ENCODE data around the gene NUP188. TPM values are rescaled to one million over a fixed set of nuclear protein-coding genes. Genes with fewer than 3 reads are reported as not detected.
A peak's percentile ranks its signal among the peaks of the same experiment; 100 is the strongest.
"Not testable (repeated sequence)": the region's sequence is repeated elsewhere in the genome, so short reads cannot be mapped to it uniquely, and the experiment has no call there.

The NUP188 gene
- total RNA-seq, 1 donor from 2014 or later = 15.9 TPM

DNA sequence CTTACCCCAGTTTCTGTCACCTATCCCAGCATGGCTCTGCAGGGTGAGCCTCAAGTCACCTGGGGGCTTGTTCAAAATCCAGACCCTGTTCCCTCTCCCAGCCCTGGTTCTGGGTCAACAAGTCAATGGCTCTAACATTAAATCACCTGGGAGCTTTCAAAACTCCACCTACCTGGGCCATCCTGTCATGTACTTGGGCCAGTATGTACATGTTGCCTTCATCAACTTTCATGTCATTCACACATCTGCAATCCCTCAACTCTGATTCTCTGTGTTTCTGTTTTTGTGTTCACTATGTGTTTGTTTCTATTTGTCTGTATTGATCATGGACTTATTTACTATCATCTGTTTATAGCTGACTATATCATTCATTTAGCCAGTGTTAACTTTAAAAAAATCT is 82.7 kb downstream of the NUP188 start:
- TF ChIP-seq, protein P1, sequence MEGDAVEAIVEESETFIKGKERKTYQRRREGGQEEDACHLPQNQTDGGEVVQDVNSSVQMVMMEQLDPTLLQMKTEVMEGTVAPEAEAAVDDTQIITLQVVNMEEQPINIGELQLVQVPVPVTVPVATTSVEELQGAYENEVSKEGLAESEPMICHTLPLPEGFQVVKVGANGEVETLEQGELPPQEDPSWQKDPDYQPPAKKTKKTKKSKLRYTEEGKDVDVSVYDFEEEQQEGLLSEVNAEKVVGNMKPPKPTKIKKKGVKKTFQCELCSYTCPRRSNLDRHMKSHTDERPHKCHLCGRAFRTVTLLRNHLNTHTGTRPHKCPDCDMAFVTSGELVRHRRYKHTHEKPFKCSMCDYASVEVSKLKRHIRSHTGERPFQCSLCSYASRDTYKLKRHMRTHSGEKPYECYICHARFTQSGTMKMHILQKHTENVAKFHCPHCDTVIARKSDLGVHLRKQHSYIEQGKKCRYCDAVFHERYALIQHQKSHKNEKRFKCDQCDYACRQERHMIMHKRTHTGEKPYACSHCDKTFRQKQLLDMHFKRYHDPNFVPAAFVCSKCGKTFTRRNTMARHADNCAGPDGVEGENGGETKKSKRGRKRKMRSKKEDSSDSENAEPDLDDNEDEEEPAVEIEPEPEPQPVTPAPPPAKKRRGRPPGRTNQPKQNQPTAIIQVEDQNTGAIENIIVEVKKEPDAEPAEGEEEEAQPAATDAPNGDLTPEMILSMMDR (IDR thresholded peaks at IDR 0.05; ENCODE audit: borderline replicate concordance) = no peak
- Histone ChIP-seq H3K27me3 (ENCODE audit: low read depth) (no peaks in the 10 kb centered on the region), H3K4me3 (no peak overlapping the region), H3K9me3 (replicated peaks) (no peaks in the 10 kb centered on the region), H3K36me3 (no peaks in the 10 kb centered on the region), H3K4me1 (peaks cover 32% of the 10 kb centered on the region), H3K27ac (replicated peaks) (no peak overlapping the region)
- no peak for DNase-seq
- intact Hi-C loops (cut with micrococcal nuclease) = no loop called here

DNA sequence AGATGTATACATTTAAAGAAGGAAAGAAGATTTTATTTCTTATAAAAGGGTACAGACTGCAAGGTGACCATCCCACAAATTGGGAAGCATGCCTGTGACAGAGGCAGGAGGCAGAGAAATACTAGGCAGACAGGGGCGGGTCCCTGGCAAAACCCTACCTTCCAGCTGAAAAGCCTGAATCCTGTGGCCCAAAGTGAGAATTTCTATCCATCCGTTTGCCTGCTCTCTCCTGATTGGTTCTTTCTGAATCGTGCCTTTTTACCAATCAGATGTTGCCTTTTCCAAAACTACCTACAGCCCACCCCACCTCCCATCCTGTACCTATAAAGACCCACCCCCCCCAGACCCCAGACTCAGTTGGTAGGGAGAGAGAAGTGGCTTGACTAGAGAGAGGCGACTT is 84.0 kb downstream of the NUP188 start:
- no peak for DNase-seq
- H3K27me3 ChIP-seq (ENCODE audit: low read depth) = no peaks in the 10 kb centered on the region
- intact Hi-C loops (cut with micrococcal nuclease) = no loop called here
- H3K9me3 ChIP-seq (replicated peaks) = no peaks in the 10 kb centered on the region
- no peaks in the 10 kb centered on the region for H3K36me3 ChIP-seq
- H3K4me3 ChIP-seq = no peak overlapping the region
- H3K27ac ChIP-seq (replicated peaks) = no peak overlapping the region
- H3K4me1 ChIP-seq = peaks cover 32% of the 10 kb centered on the region
- TF ChIP-seq, protein P1 (IDR thresholded peaks at IDR 0.05; ENCODE audit: borderline replicate concordance) = no peak

DNA sequence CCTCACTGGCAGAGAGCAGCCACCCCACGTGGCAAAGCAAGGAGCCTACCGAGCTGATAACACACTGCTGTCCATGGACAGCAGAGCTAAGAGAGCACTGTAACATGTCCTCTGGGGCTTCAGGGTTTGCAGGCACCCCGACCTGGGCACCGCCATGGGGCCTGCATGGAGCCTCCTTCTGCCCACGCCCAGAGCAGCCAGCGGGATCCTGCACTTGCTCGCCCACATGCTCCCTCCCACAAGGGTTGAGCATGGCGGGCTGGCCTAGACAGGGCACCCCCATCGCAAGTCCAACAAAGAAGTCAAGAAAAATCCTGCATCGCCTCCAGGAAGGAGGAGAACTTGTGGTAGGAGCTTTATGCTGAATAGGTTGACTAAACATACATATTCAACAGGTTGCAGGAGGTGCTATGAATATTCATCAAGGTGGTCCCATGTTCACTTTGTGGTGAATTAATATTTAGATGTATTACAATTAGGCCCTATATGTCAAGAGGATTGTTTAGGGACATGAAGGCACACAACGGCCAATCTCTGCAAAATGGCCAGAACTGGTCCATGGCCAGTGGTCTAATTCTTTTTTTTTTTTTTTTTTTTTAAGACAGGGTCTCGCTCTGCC is 85.2 kb downstream of the NUP188 start:
- Histone ChIP-seq H3K27me3 (ENCODE audit: low read depth) (no peaks in the 10 kb centered on the region), H3K36me3 (no peaks in the 10 kb centered on the region), H3K9me3 (replicated peaks) (no peaks in the 10 kb centered on the region), H3K4me1 (peaks cover 32% of the 10 kb centered on the region), H3K27ac (replicated peaks) (no peak overlapping the region), H3K4me3 (no peak overlapping the region)
- intact Hi-C loops (cut with micrococcal nuclease) = no loop called here
- TF ChIP-seq, protein P1 (IDR thresholded peaks at IDR 0.05; ENCODE audit: borderline replicate concordance) = no peak
- DNase-seq = no peak

DNA sequence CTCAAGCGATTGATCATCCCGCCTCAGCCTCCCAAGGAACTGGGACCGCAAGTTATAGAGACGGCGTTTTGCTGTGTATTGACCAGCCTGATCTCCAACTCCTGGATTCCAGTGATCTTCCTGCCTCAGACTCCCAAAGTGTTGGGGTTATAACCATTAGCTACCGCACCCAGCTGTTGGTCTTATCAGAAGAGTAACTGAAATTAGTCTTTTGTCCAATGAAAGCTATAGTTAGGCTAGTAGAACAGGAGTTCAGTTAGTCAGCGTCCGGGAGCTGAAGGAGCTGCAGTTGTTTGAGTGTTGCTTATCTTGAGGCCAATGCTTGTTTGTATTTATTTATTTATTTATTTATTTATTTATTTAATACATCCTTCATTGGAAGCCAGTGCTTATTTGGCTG is 85.7 kb downstream of the NUP188 start:
- intact Hi-C loops (cut with micrococcal nuclease) = no loop called here
- no peak for DNase-seq
- peaks cover 35% of the 10 kb centered on the region for H3K4me1 ChIP-seq
- H3K27ac ChIP-seq (replicated peaks) = no peak overlapping the region
- no peaks in the 10 kb centered on the region for H3K27me3 ChIP-seq (ENCODE audit: low read depth)
- TF ChIP-seq, protein P1 (IDR thresholded peaks at IDR 0.05; ENCODE audit: borderline replicate concordance) = no peak
- no peaks in the 10 kb centered on the region for H3K9me3 ChIP-seq (replicated peaks)
- H3K4me3 ChIP-seq = no peak overlapping the region
- H3K36me3 ChIP-seq = no peaks in the 10 kb centered on the region

DNA sequence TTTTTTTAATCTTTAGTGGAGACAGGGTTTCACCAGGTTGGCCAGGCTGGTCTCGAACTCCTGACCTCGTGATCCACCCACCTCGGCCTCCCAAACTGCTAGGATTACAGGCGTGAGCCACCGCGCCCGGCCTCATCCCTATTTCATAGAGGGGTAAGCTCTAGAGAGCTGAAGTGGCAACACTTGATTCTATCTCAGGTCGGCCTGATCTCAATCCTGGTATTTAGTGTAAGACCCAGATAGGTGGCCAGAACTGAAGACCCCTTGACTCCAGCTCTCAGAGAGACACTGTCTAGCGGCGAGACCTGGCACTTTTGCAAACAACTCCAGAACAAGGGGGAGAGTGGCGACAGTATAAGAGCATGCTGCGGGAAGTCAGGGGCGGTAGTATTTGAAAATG is 88.3 kb downstream of the NUP188 start:
- Histone ChIP-seq H3K4me3 (peak overlapping the region; percentile 100), H3K4me1 (peaks cover 47% of the 10 kb centered on the region), H3K27ac (replicated peaks) (peak overlapping the region; percentile 92)
- H3K9me3 ChIP-seq (replicated peaks); H3K27me3 ChIP-seq (ENCODE audit: low read depth); H3K36me3 ChIP-seq; DNase-seq; intact Hi-C loops (cut with micrococcal nuclease): not testable (repeated sequence)

DNA sequence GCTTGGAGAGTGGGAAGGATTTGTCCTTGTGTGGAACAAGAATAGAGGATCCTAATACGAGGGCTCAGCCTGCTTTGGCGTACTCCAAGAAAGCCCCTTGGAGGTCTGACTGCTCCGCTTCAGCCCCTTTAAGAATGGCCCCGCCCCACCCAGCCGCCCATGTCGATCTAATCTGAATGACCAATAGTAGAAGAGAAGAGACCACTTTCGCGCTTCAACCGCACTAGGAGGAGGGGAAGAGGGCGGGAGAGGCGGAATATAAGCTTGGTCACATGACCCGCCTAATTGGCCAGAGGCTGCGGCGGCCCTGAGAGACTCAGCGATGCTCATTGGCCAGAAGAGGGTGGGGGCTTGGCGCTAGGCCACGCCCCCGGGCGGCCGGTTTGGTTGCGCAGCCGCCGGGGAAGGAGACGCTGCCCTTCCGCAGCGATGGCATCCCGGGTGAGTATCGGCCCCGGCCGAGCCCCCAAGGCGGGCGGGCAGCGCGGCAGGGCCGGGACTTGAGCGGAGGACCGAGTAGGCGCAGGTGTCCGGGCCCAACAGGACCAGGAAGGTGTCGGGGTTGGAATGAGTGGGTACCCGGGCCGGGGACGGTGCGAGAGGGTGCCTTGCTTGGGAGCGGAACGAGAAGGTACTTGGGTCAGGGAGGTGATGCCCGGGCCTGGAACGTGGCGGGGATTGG is 88.9 kb downstream of the NUP188 start, which contains the start of gene MIGA2:
TSS of gene MIGA2 (plus strand) at position 386 of the 682 bp plus-strand sequence. CDS start 3,969 bp downstream, outside the sequence.
- Histone ChIP-seq H3K27ac (replicated peaks) (peak within 1 kb of the TSS; percentile 92), H3K27me3 (ENCODE audit: low read depth) (no peaks in the 10 kb centered on the region), H3K9me3 (replicated peaks) (no peaks in the 10 kb centered on the region), H3K4me3 (peak within 1 kb of the TSS; percentile 100), H3K4me1 (peaks cover 47% of the 10 kb centered on the region), H3K36me3 (peaks cover 13% of the 10 kb centered on the region)
- intact Hi-C loops (cut with micrococcal nuclease) = no loop called here
- TF ChIP-seq, protein P1 (IDR thresholded peaks at IDR 0.05; ENCODE audit: borderline replicate concordance) = no peak
- peak; percentile 97 for DNase-seq

Data from left ventricle myocardium inferior (tissue), 1 donor.